22Rv1 (cell line): ENCODE results near the gene ZNF469.

Source experiments
- CTCF ChIP-seq: fragments of 450-650 bp; IDR thresholded peaks from 2 replicates; pipeline ENCODE4 v1.5.1; 2017; ENCODE audit warnings: mild to moderate bottlenecking
- ZFX ChIP-seq: fragments of 450-650 bp; IDR thresholded peaks from 2 replicates; pipeline ENCODE4 v1.6.1; 2017; ENCODE audit warnings: antibody characterized with exemption, borderline replicate concordance

GRCh38 chr16:88375236-88375975, 7.4 kb upstream of the ZNF469 start:
- TF ChIP-seq CTCF (no peak), ZFX (no peak)
